MCF 10A (cell line): ENCODE measurements around the gene CD99. TPM values are rescaled to one million over a fixed set of nuclear protein-coding genes. Genes with fewer than 3 reads are reported as not detected.

Experiments used
- BruUV-seq: library from RNA; stranded (reverse); fragments of 400-500 nt; replicated peaks from 2 replicates; lab custom pipeline; 2021; lab: Mats Ljungman, UMichigan
- CTCF ChIA-PET: fragments of 300-600 bp; sonication (Branson Sonifier 250); formaldehyde crosslinking; extraction: SDS; loops from one replicate; lab custom pipeline; 2021; ENCODE audit warnings: antibody characterized with exemption, inconsistent platforms; lab: Yijun Ruan, JAX
- POLR2A ChIA-PET: fragments of 300-600, 350-650 bp; sonication (Branson Sonifier 250); formaldehyde crosslinking; extraction: SDS; loops from one replicate; lab custom pipeline; 2020; ENCODE audit warnings: antibody characterized with exemption, inconsistent platforms; lab: Yijun Ruan, JAX
- DNase-seq: peaks from one replicate; pipeline ENCODE4 v3.0.0-alpha.2; 2018; ENCODE audit not compliant: unreplicated experiment
- H3K27ac Mint-ChIP-seq: one replicate; pipeline ENCODE4 v1.8.0; 2022; ENCODE audit warnings: mild to moderate bottlenecking, low read depth, mixed read lengths; ENCODE audit not compliant: unreplicated experiment
- H3K27me3 Mint-ChIP-seq: one replicate; pipeline ENCODE4 v1.8.0; 2022; ENCODE audit warnings: mixed read lengths; ENCODE audit not compliant: insufficient read depth, unreplicated experiment
- H3K36me3 Mint-ChIP-seq: one replicate; pipeline ENCODE4 v1.8.0; 2022; ENCODE audit warnings: mild to moderate bottlenecking, moderate library complexity, mixed read lengths; ENCODE audit not compliant: insufficient read depth, unreplicated experiment
- H3K4me1 Mint-ChIP-seq: one replicate; pipeline ENCODE4 v1.8.0; 2022; ENCODE audit warnings: mixed read lengths; ENCODE audit not compliant: insufficient read depth, unreplicated experiment
- H3K4me3 Mint-ChIP-seq: one replicate; pipeline ENCODE4 v1.8.0; 2022; ENCODE audit warnings: mild to moderate bottlenecking, moderate library complexity, mixed read lengths; ENCODE audit not compliant: unreplicated experiment
- H3K9me3 Mint-ChIP-seq: one replicate; pipeline ENCODE4 v1.8.0; 2022; ENCODE audit warnings: mixed read lengths; ENCODE audit not compliant: unreplicated experiment
- intact Hi-C: fragments of 100-400 bp; cut with micrococcal nuclease; formaldehyde crosslinking; loops from 2 replicates; pipeline ENCODE4 v1.14.1; 2022
- total RNA-seq: library from RNA; stranded (reverse); gene quantifications from 2 replicates; pipeline ENCODE4 v1.2.3, GENCODE V29; 2022
- TF ChIP-seq, protein P1 (sequence below): fragments of 200-600 bp; IDR thresholded peaks from one replicate; pipeline ENCODE4 v1.8.0; 2022; ENCODE audit warnings: antibody characterized with exemption, mild to moderate bottlenecking; ENCODE audit not compliant: unreplicated experiment

The CD99 gene
- total RNA-seq, 1 experiment from 2014 or later, result 176 TPM

- Mint-ChIP-seq H3K4me1 (no peaks in the 10 kb centered on the region), H3K9me3 (no peaks in the 10 kb centered on the region), H3K36me3 (no peaks in the 10 kb centered on the region), H3K27me3 (no peaks in the 10 kb centered on the region), H3K4me3 (no peak overlapping the region), H3K27ac (no peak overlapping the region)
- POLR2A ChIA-PET, result no interaction called here
- CTCF ChIA-PET, result no interaction called here
- TF ChIP-seq, protein P1, sequence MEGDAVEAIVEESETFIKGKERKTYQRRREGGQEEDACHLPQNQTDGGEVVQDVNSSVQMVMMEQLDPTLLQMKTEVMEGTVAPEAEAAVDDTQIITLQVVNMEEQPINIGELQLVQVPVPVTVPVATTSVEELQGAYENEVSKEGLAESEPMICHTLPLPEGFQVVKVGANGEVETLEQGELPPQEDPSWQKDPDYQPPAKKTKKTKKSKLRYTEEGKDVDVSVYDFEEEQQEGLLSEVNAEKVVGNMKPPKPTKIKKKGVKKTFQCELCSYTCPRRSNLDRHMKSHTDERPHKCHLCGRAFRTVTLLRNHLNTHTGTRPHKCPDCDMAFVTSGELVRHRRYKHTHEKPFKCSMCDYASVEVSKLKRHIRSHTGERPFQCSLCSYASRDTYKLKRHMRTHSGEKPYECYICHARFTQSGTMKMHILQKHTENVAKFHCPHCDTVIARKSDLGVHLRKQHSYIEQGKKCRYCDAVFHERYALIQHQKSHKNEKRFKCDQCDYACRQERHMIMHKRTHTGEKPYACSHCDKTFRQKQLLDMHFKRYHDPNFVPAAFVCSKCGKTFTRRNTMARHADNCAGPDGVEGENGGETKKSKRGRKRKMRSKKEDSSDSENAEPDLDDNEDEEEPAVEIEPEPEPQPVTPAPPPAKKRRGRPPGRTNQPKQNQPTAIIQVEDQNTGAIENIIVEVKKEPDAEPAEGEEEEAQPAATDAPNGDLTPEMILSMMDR, result no peak
- no TSS peak for BruUV-seq
- no peak for DNase-seq
- intact Hi-C loops, result no loop called here
Observed at GRCh38 chrX:2658585-2659292, 32.4 kb upstream of the CD99 start.

GRCh38 chrX:2662586-2662985 lies 28.5 kb upstream of the CD99 start:
- no peaks in the 10 kb centered on the region for H3K4me1 Mint-ChIP-seq
- H3K4me3 Mint-ChIP-seq, result no peak overlapping the region
- ChIA-PET CTCF (no interaction called here), POLR2A (no interaction called here)
- TF ChIP-seq, protein P1, result no peak
- intact Hi-C loops, result no loop called here
- H3K27me3 Mint-ChIP-seq, result no peaks in the 10 kb centered on the region
- no peak overlapping the region for H3K27ac Mint-ChIP-seq
- no TSS peak for BruUV-seq
- no peak for DNase-seq
- H3K9me3 Mint-ChIP-seq, result no peaks in the 10 kb centered on the region
- H3K36me3 Mint-ChIP-seq, result no peaks in the 10 kb centered on the region

DNA sequence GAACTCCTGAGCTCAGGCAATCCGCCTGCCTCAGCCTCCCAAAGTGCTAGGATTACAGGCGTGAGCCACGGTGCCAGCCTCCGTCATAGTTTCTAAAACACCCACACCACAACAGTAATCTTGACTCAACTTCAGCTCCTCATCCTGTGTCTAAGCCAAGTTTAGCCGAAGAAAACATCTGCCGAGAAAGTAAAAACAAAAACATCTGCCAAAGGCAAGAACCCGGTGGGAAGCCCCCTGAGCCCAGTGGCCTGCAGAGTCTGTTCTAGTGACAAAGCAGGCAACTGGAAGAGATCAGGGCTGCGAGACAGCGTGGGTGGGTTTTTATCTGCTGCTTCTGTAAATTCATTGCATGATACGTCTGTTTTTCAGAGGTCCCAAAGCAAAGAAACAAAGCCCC lies 26.6 kb upstream of the CD99 start:
- Mint-ChIP-seq H3K4me1 (no peaks in the 10 kb centered on the region), H3K27ac (no peak overlapping the region), H3K27me3 (no peaks in the 10 kb centered on the region), H3K9me3 (no peaks in the 10 kb centered on the region), H3K36me3 (no peaks in the 10 kb centered on the region), H3K4me3 (no peak overlapping the region)
- ChIA-PET POLR2A (no interaction called here), CTCF (no interaction called here)
- intact Hi-C loops, result no loop called here
- TF ChIP-seq, protein P1, result no peak
- DNase-seq, result no peak
- no TSS peak for BruUV-seq

DNA sequence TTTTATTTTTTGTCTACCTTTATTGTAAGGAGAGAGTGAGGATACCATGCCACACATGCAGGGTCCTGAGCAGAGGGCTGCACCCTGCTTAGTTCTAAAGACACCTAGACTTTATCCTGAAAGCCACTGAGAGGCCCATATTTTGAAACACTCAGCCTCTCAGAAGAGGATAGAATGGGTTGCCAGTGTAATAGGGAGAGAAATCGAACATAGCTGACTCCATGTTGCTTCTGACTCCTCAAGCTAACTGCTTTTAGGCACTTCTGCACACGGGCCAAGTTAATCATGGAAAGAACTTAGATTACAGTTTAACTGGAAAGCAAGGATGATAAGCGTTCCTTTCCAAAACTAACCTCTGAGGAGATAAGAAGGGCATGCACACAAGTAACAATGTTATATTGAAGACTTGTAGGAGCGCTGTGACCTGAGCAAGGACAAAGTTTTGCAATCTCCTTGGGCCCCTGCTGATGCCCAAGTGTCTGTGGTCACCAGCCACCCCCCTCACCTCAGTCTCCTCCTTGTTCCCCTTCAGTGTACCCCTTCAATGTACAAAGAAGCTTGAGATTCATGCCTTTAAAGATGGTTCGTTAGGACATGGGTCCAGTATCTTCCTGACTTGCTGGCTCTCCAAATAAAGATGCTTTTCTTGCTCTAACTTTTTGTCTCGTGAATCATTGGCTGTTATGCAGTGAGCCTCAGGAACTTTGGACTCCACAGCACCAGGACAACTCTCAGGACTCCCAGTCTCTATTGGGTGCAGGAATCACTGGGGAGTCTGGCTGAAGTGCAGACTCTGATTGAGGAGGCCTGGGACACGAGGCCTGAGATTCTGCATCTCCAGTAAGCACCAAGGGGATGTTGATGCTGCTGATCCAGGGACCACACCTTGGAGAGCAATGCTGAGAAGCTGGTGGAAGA lies 25.4 kb upstream of the CD99 start:
- H3K27ac Mint-ChIP-seq, result no peak overlapping the region
- intact Hi-C loops, result no loop called here
- H3K36me3 Mint-ChIP-seq, result no peaks in the 10 kb centered on the region
- TF ChIP-seq, protein P1, result no peak
- no peak overlapping the region for H3K4me3 Mint-ChIP-seq
- no peaks in the 10 kb centered on the region for H3K4me1 Mint-ChIP-seq
- ChIA-PET CTCF (no interaction called here), POLR2A (no interaction called here)
- DNase-seq, result no peak
- H3K27me3 Mint-ChIP-seq, result no peaks in the 10 kb centered on the region
- no peaks in the 10 kb centered on the region for H3K9me3 Mint-ChIP-seq
- no TSS peak for BruUV-seq
